Urinary bladder (tissue), 4 donors: ENCODE results near the gene NSG1. TPM values are rescaled to one million over a fixed set of nuclear protein-coding genes. Genes with fewer than 3 reads are reported as not detected.

Experiments
- DNase-seq: peaks from one replicate; pipeline ENCODE4 v3.0.0-alpha.2; 2015; ENCODE audit errors: extremely low spot score
- H3K27ac ChIP-seq: one replicate; pipeline ENCODE4 v1.5.1; 2013; ENCODE audit warnings: low read depth, mild to moderate bottlenecking, moderate library complexity
- H3K36me3 ChIP-seq: one replicate; pipeline ENCODE4 v1.6.1; 2013; ENCODE audit warnings: mild to moderate bottlenecking, moderate library complexity; ENCODE audit not compliant: insufficient read depth
- H3K4me1 ChIP-seq: one replicate; pipeline ENCODE4 v1.6.1; 2013; ENCODE audit warnings: mild to moderate bottlenecking, moderate library complexity; ENCODE audit not compliant: insufficient read depth
- H3K4me3 ChIP-seq: one replicate; pipeline ENCODE4 v1.5.1; 2013; ENCODE audit warnings: low read depth, low read length
- WGBS: extraction: QIAGEN DNeasy Blood & Tissue Kit; methylation state at CpG from one replicate; pipeline ENCODE4 v1.1.7; 2013; 5-methylcytosine and 5-hydroxymethylcytosine counted together
- polyA plus RNA-seq: library from polyadenylated mRNA; stranded (reverse); fragments of 200-250 nt; gene quantifications from one replicate; pipeline ENCODE4 v1.2.3, GENCODE V29; 2013
- total RNA-seq: library from RNA; depleted of rRNA; stranded (reverse); fragments of >200 nt; gene quantifications from one replicate; pipeline ENCODE4 v1.2.3, GENCODE V29; 2014
- donor health status: healthy with polysubstance abuse.
- donor health status: healthy.

The NSG1 gene
- total and polyA plus RNA-seq, 2 donors = 5.4 to 10.5 TPM

- H3K36me3 ChIP-seq = no peaks in the 10 kb centered on the region
- no peak overlapping the region for H3K27ac ChIP-seq
- DNase-seq = no peak
- 36% methylated on average over 5 of the region's 5 CpGs for WGBS
- no peak overlapping the region for H3K4me3 ChIP-seq
- H3K4me1 ChIP-seq = no peaks in the 10 kb centered on the region
These were observed 2.1 kb upstream of the NSG1 start for GRCh38 chr4:4384837-4385236.

GRCh38 chr4:4385729-4386295 is 1.1 kb upstream of the NSG1 start:
- Histone ChIP-seq H3K4me3 (peak overlapping the region; percentile 55), H3K4me1 (no peaks in the 10 kb centered on the region), H3K36me3 (no peaks in the 10 kb centered on the region), H3K27ac (no peak overlapping the region)
- no peak for DNase-seq
- WGBS = 2% methylated on average over 38 of the region's 38 CpGs

DNA sequence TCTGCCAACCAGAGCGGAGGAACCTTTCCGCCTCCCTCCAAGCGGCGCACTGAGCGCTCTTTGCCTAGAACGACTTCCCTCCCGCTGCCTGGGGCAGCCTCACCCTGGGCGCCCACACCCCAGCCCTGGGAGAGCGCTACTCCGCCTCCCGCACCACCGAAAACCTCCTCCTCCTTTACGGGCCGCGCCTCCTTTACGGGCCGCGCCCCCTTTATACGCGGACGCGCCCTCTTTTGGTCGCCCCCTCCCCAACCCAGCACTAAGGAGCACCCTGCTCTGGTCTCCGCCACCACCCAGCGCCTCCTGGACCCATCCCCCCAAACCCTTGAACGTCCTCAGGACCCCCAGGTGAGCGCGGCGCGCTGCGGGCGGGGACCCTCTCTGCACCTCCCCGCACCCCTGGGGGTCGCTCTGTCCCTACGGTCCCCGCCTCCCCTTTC is 586 bp upstream of the NSG1 start:
- WGBS = under 1% methylated on average over 36 of the region's 36 CpGs
- H3K36me3 ChIP-seq = no peaks in the 10 kb centered on the region
- no peak for DNase-seq
- peak overlapping the region; percentile 55 for H3K4me3 ChIP-seq
- no peaks in the 10 kb centered on the region for H3K4me1 ChIP-seq
- no peak overlapping the region for H3K27ac ChIP-seq

- peak overlapping the region; percentile 55 for H3K4me3 ChIP-seq
- no peak for DNase-seq
- WGBS = 3% methylated on average over 62 of the region's 62 CpGs
- no peaks in the 10 kb centered on the region for H3K4me1 ChIP-seq
- H3K36me3 ChIP-seq = no peaks in the 10 kb centered on the region
- H3K27ac ChIP-seq = no peak overlapping the region
These were observed 819 bp downstream of the NSG1 start for GRCh38 chr4:4387531-4388310.

DNA sequence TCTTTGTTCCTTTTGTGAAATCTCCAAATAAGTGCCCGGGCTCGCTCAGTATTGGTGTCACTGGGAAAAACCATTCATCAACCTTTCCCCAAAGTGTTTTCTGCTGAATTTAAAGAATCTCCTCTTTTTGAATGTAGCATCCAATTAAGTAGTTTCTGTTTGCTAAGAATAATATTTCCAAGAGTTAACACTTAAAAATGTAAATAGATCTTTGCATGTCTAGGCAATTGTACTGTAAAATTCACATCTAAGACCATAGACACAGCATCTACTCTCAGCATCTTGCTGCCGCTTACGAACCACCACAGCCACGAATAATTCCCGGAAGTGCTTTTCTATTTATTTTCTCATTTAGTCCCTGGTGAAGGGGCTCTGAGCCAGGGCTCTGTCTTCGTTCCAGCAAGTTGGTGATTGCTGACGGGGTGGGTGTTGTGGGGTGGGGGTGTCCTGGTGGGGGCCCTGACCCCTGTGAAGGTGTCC is 1.4 kb downstream of the NSG1 start:
- no peaks in the 10 kb centered on the region for H3K4me1 ChIP-seq
- WGBS = 39% methylated on average over 8 of the region's 8 CpGs
- H3K4me3 ChIP-seq = no peak overlapping the region
- H3K36me3 ChIP-seq = no peaks in the 10 kb centered on the region
- no peak overlapping the region for H3K27ac ChIP-seq
- no peak for DNase-seq

DNA sequence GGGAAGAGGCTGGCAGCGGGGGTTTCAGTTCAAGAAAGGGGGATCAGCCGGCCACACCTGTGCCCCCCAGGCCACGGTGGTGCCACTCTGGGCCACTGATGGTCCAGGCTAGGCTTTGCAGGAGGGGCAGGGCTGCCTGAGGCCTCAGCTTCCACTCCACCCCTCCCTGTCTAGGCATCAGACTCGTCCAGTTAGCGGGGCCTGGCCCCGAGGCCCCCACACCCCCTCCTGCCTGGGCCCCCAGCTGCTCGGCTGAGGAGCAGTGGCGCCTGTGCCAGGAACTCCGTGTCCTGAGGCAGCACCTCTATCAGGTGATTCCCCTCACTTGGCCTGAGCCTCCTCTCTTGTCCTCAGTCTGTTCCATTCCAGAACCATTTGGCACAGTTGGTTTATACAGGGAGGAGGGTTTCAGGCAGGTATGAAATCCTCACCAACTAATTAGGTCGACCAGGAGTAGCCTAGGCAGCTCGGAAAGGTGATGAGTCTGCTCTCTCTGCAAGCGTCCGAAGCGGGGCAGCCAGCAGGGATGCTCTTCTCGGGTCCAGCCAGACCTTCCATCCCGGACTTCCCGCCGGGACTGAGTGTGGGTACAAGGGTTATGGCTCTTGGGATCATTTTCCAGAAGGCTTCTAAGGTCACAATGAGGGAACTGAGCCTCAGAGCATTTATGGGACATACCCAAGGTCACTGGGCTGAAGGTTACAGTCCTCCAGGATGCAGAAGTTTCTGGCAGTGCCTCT is 2.1 kb downstream of the NSG1 start:
- no peaks in the 10 kb centered on the region for H3K36me3 ChIP-seq
- no peaks in the 10 kb centered on the region for H3K4me1 ChIP-seq
- no peak overlapping the region for H3K4me3 ChIP-seq
- H3K27ac ChIP-seq = no peak overlapping the region
- 72% methylated on average over 18 of the region's 18 CpGs for WGBS
- DNase-seq = no peak

- H3K27ac ChIP-seq = no peak overlapping the region
- no peaks in the 10 kb centered on the region for H3K4me1 ChIP-seq
- no peaks in the 10 kb centered on the region for H3K36me3 ChIP-seq
- WGBS = 65% methylated on average over 7 of the region's 7 CpGs
- no peak overlapping the region for H3K4me3 ChIP-seq
- no peak for DNase-seq
These were observed 3.1 kb downstream of the NSG1 start for GRCh38 chr4:4390046-4390445.

GRCh38 chr4:4390515-4391240 is 3.8 kb downstream of the NSG1 start:
- DNase-seq = no peak
- WGBS = 72% methylated on average over 11 of the region's 11 CpGs
- H3K27ac ChIP-seq = no peak overlapping the region
- H3K36me3 ChIP-seq = no peaks in the 10 kb centered on the region
- no peaks in the 10 kb centered on the region for H3K4me1 ChIP-seq
- H3K4me3 ChIP-seq = no peak overlapping the region

GRCh38 chr4:4391866-4392265 is 5.0 kb downstream of the NSG1 start:
- 70% methylated on average over 4 of the region's 4 CpGs for WGBS
- no peak overlapping the region for H3K27ac ChIP-seq
- no peak for DNase-seq
- H3K4me3 ChIP-seq = no peak overlapping the region
- no peaks in the 10 kb centered on the region for H3K36me3 ChIP-seq
- H3K4me1 ChIP-seq = no peaks in the 10 kb centered on the region

DNA sequence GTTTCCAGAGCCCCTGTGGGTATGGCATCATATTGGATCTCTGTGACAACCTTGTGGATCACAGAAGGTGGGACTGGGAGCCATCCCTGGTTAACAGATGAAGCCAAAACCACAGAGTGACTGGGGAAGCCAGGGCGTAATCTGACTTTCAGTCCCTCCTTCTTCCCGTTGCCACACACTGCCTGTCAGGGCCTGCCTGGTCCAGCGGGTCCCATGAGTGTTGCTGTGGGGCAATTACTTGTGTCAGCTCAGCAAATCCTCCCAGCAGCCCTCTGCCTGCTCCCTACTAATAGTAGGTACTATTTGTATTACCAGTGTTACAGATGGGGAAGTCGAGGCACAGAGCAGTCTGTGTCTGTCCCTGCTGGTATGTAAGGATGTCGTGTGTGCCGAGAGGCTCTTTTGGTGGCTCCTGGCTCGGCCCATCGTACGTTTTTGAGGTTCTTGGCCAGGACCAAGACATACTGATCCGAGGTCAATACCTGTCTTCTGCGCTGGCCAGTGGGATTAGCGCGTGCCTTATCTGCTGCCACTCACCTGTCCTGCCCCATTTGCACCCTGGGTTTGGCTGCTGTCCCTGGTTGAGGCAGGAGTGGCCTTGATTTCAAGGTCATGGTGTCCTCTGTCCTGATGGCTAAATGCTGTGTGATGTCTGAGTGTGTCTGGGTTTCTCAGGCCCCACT is 5.7 kb downstream of the NSG1 start:
- Histone ChIP-seq H3K36me3 (no peaks in the 10 kb centered on the region), H3K27ac (no peak overlapping the region), H3K4me3 (no peak overlapping the region), H3K4me1 (no peaks in the 10 kb centered on the region)
- 91% methylated on average over 13 of the region's 13 CpGs for WGBS
- DNase-seq = no peak

DNA sequence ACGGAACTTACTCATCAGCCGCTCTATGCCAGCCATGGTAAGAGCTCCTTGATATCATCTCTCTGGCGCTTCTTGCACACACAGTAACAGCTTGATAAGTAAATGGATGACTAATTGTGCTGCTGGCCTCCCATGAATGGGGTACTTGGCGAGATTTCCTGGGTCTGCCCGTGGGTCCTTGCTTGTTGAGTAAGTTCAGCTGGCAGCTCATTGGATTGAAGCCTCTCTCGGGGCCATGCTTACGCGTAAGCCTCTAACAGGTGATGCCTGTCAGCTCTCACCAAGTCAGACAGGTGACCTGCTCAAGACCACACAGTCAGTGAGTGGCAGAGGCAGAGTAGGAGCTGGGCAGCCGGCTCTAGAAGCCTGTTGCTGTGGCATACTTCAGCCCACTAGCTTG is 7.7 kb downstream of the NSG1 start:
- no peaks in the 10 kb centered on the region for H3K36me3 ChIP-seq
- 58% methylated on average over 9 of the region's 9 CpGs for WGBS
- H3K4me3 ChIP-seq = no peak overlapping the region
- no peak overlapping the region for H3K27ac ChIP-seq
- no peaks in the 10 kb centered on the region for H3K4me1 ChIP-seq
- DNase-seq = no peak

DNA sequence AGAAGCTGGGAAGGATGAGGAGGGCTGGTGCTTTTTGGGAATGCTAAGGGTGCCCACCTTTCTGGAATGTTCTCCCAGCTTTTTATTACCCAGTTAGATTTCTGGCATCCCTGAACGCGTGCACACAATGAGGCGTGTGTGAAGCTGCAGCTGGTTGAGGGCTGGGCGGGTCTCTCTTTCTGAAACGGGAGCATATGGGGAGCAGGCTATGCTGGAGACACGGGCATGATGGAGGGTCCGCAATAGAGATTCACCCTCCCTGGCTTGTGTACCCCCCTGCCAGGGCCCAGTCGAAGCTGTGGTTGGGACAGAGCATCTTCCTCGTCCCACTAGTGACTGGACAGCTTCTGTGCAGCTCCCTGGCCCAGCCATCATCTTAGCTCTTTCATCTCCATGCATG is 8.5 kb downstream of the NSG1 start:
- H3K27ac ChIP-seq = no peak overlapping the region
- no peak for DNase-seq
- WGBS = 55% methylated on average over 9 of the region's 9 CpGs

More for the DNA sequence above, 8.5 kb downstream of the NSG1 start:
- Histone ChIP-seq H3K36me3 (no peaks in the 10 kb centered on the region), H3K4me1 (no peaks in the 10 kb centered on the region), H3K4me3 (no peak overlapping the region)
